Endothelial cell of umbilical vein (primary cell): ENCODE results near the gene DDX56. TPM values are rescaled to one million over a fixed set of nuclear protein-coding genes. Genes with fewer than 3 reads are reported as not detected.

ENCODE experiments used
- BruUV-seq: library from RNA; stranded (reverse); fragments of 400-500 nt; replicated peaks from 2 replicates; lab custom pipeline; 2021; lab: Mats Ljungman, UMichigan
- CTCF ChIA-PET: fragments of 300-600, 350-600 bp; sonication (Branson Sonifier 250); formaldehyde crosslinking; loops from one replicate; lab custom pipeline; 2021; ENCODE audit warnings: antibody characterized with exemption, inconsistent platforms; lab: Charles Lee
- POLR2A ChIA-PET: fragments of 300-600, 350-600 bp; sonication (Branson Sonifier 250); formaldehyde crosslinking; loops from one replicate; lab custom pipeline; 2021; ENCODE audit warnings: antibody characterized with exemption, inconsistent platforms; lab: Charles Lee
- DNase-seq: peaks from one replicate; pipeline ENCODE4 v3.0.0-alpha.2; 2011; ENCODE audit warnings: low read depth, low spot score
- FAIRE-seq: peaks from 2 replicates; lab custom pipeline; 2011; peaks lifted over from hg19 to GRCh38; lab: Jason Lieb, UNC
- H2AFZ ChIP-seq: 2 replicates; pipeline ENCODE4 v1.6.0; 2012; ENCODE audit warnings: low read depth, low read length, control low read depth, inconsistent platforms
- H3K27ac ChIP-seq: 2 replicates; pipeline ENCODE4 v1.5.1; 2011; ENCODE audit warnings: low read depth, mild to moderate bottlenecking, control low read depth, low read length, moderate library complexity; ENCODE audit not compliant: insufficient read depth
- H3K27me3 ChIP-seq, 2 experiments: 2 replicates each; pipeline versions ENCODE4 v1.6.0 to v1.6.1; 2011; ENCODE audit warnings: low read length in 2 of 2, mixed read lengths in 1 of 2; ENCODE audit not compliant: control insufficient read depth in 2 of 2, insufficient read depth in 2 of 2
- H3K36me3 ChIP-seq, 2 experiments: 2 replicates in 1 of 2; 3 replicates in 1 of 2; pipeline ENCODE4 v1.5.1; 2011; ENCODE audit warnings: low read length in 2 of 2, mild to moderate bottlenecking in 1 of 2, moderate library complexity in 1 of 2; ENCODE audit not compliant: control insufficient read depth in 2 of 2, insufficient read depth in 2 of 2; ENCODE audit errors: extremely low read depth in 1 of 2
- H3K4me1 ChIP-seq: 3 replicates; pipeline ENCODE4 v1.5.1; 2011; ENCODE audit warnings: mild to moderate bottlenecking, low read length; ENCODE audit not compliant: control insufficient read depth, insufficient read depth; ENCODE audit errors: extremely low read depth
- H3K4me2 ChIP-seq: 2 replicates; pipeline ENCODE4 v1.6.1; 2011; ENCODE audit warnings: low read length, control low read depth, mixed read lengths; ENCODE audit not compliant: insufficient read depth
- H3K4me3 ChIP-seq, 3 experiments: fragments of 200-600 bp in 1 of 3; sonication (generic), shearing (Covaris generic) in 1 of 3; replicated peaks in 1 of 3; 2 replicates each; pipeline ENCODE4 v1.5.1; 2011 to 2016; ENCODE audit warnings: control low read depth in 3 of 3, low read length in 3 of 3, mild to moderate bottlenecking in 2 of 3, inconsistent platforms in 1 of 3, low read depth in 1 of 3, moderate library complexity in 1 of 3; ENCODE audit not compliant: insufficient read depth in 1 of 3
- H3K79me2 ChIP-seq: 2 replicates; pipeline ENCODE4 v1.6.0; 2012; ENCODE audit warnings: low read length, inconsistent platforms; ENCODE audit not compliant: control insufficient read depth, insufficient read depth
- H3K9ac ChIP-seq: replicated peaks from 2 replicates; pipeline ENCODE3; 2011; ENCODE audit warnings: low read length, control low read depth; ENCODE audit not compliant: insufficient read depth; ENCODE audit errors: extremely low read depth
- H3K9me1 ChIP-seq: replicated peaks from 3 replicates; pipeline ENCODE4 v1.6.0; 2011; ENCODE audit warnings: mild to moderate bottlenecking, low read length; ENCODE audit not compliant: control insufficient read depth, insufficient read depth; ENCODE audit errors: extremely low read depth
- H3K9me3 ChIP-seq: replicated peaks from 2 replicates; pipeline ENCODE4 v1.5.1; 2012; ENCODE audit warnings: low read length, inconsistent platforms; ENCODE audit not compliant: control insufficient read depth, insufficient read depth
- H4K20me1 ChIP-seq: replicated peaks from 2 replicates; pipeline ENCODE3; 2011; ENCODE audit warnings: mild to moderate bottlenecking, low read length; ENCODE audit not compliant: control insufficient read depth, insufficient read depth; ENCODE audit errors: extremely low read depth
- EZH2 ChIP-seq: IDR thresholded peaks from 2 replicates; pipeline ENCODE4 v1.6.1; 2012; ENCODE audit warnings: borderline replicate concordance, low read depth, mild to moderate bottlenecking, moderate library complexity, low read length, inconsistent platforms; ENCODE audit not compliant: severe bottlenecking
- FOS ChIP-seq: IDR thresholded peaks from 2 replicates; pipeline ENCODE4 v1.6.1; 2011; ENCODE audit warnings: mild to moderate bottlenecking, low read length, moderate library complexity, borderline replicate concordance; ENCODE audit not compliant: insufficient read depth
- GATA2 ChIP-seq: IDR thresholded peaks from 2 replicates; pipeline ENCODE4 v1.7.0; 2011; ENCODE audit warnings: low read depth, mild to moderate bottlenecking, moderate library complexity, mixed read lengths, low read length; ENCODE audit not compliant: insufficient read length, insufficient read depth
- JUN ChIP-seq: IDR thresholded peaks from 2 replicates; pipeline ENCODE4 v1.6.1; 2011; ENCODE audit warnings: borderline replicate concordance, low read depth; ENCODE audit not compliant: insufficient read length, insufficient read depth
- MAX ChIP-seq: IDR thresholded peaks from 2 replicates; pipeline ENCODE4 v1.6.1; 2011; ENCODE audit not compliant: insufficient read depth, insufficient read length
- MYC ChIP-seq: IDR thresholded peaks from one replicate; pipeline ENCODE4 v1.6.1; 2011; ENCODE audit warnings: mild to moderate bottlenecking, low read depth, low read length
- POLR2A ChIP-seq: IDR thresholded peaks from 2 replicates; pipeline ENCODE4 v1.6.1; 2012; ENCODE audit warnings: low read depth, mild to moderate bottlenecking, control low read depth, low read length
- POLR2AphosphoS5 ChIP-seq: IDR thresholded peaks from 2 replicates; pipeline ENCODE4 v1.6.1; 2012; ENCODE audit warnings: low read depth, mild to moderate bottlenecking, control low read depth, low read length, moderate library complexity; ENCODE audit not compliant: insufficient read depth
- dilution Hi-C: fragments of 300-500 bp; cut with MboI; formaldehyde crosslinking; loops from one replicate; pipeline ENCODE4 v1.15.0; 2019; ENCODE audit warnings: low sequenced_read_pairs; ENCODE audit not compliant: extremely low pct_ligation_motif_present
- intact Hi-C: fragments of 100-400 bp; cut with micrococcal nuclease; formaldehyde crosslinking; loops from one replicate; pipeline ENCODE4 v1.10.0; 2022
- polyA plus RNA-seq, 4 experiments: library from polyadenylated mRNA; depleted of rRNA in 3 of 4; stranded (reverse) in 3 of 4; unstranded in 1 of 4; fragments of >200 nt; gene quantifications; 2 replicates each; pipeline versions ENCODE4 v1.2.1 to v1.2.3, GENCODE V29; 2011 to 2012; ENCODE audit warnings: missing spikeins in 1 of 4
- total RNA-seq: library from RNA; stranded (reverse); gene quantifications from 2 replicates; pipeline ENCODE4 v1.2.3, GENCODE V29; 2021
- TF ChIP-seq, protein P1 (sequence below), 2 donors: IDR thresholded peaks; 1 replicate in 1 of 2; 2 replicates in 1 of 2; pipeline ENCODE4 v1.5.1; 2011; ENCODE audit warnings: low read length in 2 of 2, mild to moderate bottlenecking in 2 of 2, moderate library complexity in 2 of 2, control low read depth in 1 of 2, inconsistent platforms in 1 of 2, low read depth in 1 of 2; ENCODE audit not compliant: insufficient read depth in 1 of 2; ENCODE audit errors: extremely low read depth in 1 of 2

Gene DDX56
- total and polyA plus RNA-seq, 2 donors (not counting 3 experiments of a cell fraction or from before 2014, with no cell fraction given), result 94.7 to 96.6 TPM

- H2AFZ ChIP-seq, result no peak overlapping the region
- no peaks in the 10 kb centered on the region for H3K79me2 ChIP-seq
- dilution Hi-C loops (no loop called here), intact Hi-C loops (no loop called here)
- CTCF ChIA-PET, result no interaction called here
- TF ChIP-seq POLR2A, result no peak
- TF ChIP-seq GATA2, result no peak
- no peak for TF ChIP-seq JUN
- no peak for TF ChIP-seq POLR2AphosphoS5
- no peak for TF ChIP-seq MYC
- TF ChIP-seq EZH2, result no peak
- TF ChIP-seq MAX, result no peak
- TF ChIP-seq, protein P1, sequence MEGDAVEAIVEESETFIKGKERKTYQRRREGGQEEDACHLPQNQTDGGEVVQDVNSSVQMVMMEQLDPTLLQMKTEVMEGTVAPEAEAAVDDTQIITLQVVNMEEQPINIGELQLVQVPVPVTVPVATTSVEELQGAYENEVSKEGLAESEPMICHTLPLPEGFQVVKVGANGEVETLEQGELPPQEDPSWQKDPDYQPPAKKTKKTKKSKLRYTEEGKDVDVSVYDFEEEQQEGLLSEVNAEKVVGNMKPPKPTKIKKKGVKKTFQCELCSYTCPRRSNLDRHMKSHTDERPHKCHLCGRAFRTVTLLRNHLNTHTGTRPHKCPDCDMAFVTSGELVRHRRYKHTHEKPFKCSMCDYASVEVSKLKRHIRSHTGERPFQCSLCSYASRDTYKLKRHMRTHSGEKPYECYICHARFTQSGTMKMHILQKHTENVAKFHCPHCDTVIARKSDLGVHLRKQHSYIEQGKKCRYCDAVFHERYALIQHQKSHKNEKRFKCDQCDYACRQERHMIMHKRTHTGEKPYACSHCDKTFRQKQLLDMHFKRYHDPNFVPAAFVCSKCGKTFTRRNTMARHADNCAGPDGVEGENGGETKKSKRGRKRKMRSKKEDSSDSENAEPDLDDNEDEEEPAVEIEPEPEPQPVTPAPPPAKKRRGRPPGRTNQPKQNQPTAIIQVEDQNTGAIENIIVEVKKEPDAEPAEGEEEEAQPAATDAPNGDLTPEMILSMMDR (IDR thresholded peaks at IDR 0.05; ENCODE audit: extremely low read depth in 1 of 2, insufficient read depth in 1 of 2, low read depth in 1 of 2, low read length in 2 of 2), result no peak
- TF ChIP-seq FOS, result no peak
- H3K9ac ChIP-seq, result no peak overlapping the region
- H3K4me1 ChIP-seq, result no peaks in the 10 kb centered on the region
- no peaks in the 10 kb centered on the region for H3K9me1 ChIP-seq
- no peak overlapping the region for H3K4me3 ChIP-seq
- H3K36me3 ChIP-seq, result no peaks in the 10 kb centered on the region
- no TSS peak for BruUV-seq
- no peak overlapping the region for H3K27ac ChIP-seq
- FAIRE-seq (no peak), DNase-seq (no peak)
- H3K9me3 ChIP-seq, result no peaks in the 10 kb centered on the region
- no peak overlapping the region for H3K4me2 ChIP-seq
- H4K20me1 ChIP-seq, result no peaks in the 10 kb centered on the region
- no peaks in the 10 kb centered on the region for H3K27me3 ChIP-seq
- POLR2A ChIA-PET, result no interaction called here
Measured at GRCh38 chr7:44539669-44540506, 33.8 kb downstream of the DDX56 start.
